Body of pancreas (tissue), 4 donors: ENCODE measurements around the gene RBFOX2.

ENCODE experiments used
- CTCF ChIP-seq, 7 experiments: fragments of 450-650 bp in 4 of 7; fragments of 200-600 bp in 3 of 7; sonication (generic) in 3 of 7; IDR thresholded peaks; one replicate each; pipeline ENCODE4 v1.5.1; 2016 to 2019; ENCODE audit warnings: antibody characterized with exemption in 7 of 7
- POLR2A ChIP-seq, 3 donors: fragments of 450-650 bp; IDR thresholded peaks; one replicate each; pipeline ENCODE4 v1.6.1; 2016; ENCODE audit warnings: antibody characterized with exemption in 3 of 3, mild to moderate bottlenecking in 2 of 3

- no peak for TF ChIP-seq CTCF (IDR thresholded peaks at IDR 0.05)
- no peak for TF ChIP-seq POLR2A (IDR thresholded peaks at IDR 0.05)
Observed at GRCh38 chr22:35746248-35746647, 282.4 kb downstream of the RBFOX2 start.
